GM19035 (cell line): Measurements from ENCODE around the gene ZNF487.
"Not testable (repeated sequence)": the region's sequence is repeated elsewhere in the genome, so short reads cannot be mapped to it uniquely, and the experiment has no call there.

Experiments
- ATAC-seq: cut with Tn5 transposase; IDR thresholded peaks from one replicate; pipeline ENCODE4 v1.9.1; 2021; ENCODE audit not compliant: unreplicated experiment

ZNF487 gene

DNA sequence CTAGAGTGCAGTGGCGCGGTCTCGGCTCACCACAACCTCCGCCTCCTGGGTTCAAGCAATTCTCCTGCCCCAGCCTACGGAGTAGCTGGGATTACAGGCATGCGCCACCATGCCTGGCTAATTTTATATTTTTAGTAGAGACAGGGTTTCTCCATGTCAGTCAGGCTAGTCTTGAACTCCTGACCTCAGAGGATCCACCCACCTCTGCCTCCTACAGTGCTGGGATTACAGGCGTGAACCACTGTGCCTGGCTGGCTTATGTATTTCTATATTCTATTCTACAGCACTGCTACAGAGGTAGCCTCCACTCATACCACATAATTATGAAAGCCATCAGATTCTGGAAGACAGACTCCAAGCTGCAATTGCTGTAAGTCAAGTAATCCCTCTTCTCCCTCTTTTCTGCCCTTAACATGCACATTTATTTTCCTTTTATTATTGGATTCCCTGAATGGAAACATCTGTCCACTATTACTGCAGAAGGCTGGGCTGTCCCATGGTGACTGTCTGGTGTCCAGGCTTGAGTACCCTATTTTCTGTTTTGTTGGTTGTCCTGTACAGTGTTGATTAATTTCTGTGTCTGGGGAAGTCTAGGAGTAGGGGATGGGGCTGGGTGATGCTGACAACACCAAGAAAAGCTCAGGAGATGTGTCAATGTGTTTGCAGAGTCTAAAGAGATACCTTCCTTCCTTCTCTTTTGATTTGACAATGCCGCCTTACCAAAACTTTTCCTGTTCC is 5.8 kb upstream of the ZNF487 start:
- no peak for ATAC-seq

DNA sequence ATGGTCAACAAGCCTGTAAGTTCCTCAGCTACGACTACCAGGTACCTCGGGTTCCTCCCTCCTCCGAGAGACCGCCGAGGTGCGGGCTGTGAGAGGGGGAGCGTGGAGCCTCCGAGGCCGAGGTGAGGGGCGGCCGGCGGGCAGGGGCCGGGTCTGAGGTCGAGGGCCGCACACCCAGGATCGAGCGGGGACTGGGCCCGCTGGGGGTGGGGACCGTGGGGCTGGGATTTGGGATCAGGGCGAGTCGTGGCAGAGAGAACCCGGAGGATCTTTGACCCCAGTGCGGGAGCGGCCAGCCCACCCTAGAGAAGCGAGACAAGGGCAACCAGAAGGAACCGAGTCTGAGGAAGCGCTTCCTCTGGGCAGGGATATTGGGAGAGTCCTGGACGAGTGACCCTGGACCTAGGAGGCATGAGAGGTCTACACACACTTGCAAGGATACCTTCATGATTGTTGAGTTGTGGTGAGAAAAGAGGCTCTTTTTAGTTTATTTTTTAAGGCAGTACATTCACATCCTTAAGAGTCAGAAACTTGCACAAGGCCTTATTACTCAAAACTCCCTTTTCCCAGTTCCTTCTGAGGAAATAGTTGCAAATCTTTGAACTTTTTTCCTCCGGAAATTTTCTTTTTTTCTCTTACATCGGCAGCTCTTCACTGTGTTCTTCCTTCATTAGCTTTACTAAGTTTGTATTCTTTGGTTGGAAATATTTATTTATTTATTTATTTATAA is 395 bp downstream of the ZNF487 start:
- ATAC-seq: peak; percentile 1

DNA sequence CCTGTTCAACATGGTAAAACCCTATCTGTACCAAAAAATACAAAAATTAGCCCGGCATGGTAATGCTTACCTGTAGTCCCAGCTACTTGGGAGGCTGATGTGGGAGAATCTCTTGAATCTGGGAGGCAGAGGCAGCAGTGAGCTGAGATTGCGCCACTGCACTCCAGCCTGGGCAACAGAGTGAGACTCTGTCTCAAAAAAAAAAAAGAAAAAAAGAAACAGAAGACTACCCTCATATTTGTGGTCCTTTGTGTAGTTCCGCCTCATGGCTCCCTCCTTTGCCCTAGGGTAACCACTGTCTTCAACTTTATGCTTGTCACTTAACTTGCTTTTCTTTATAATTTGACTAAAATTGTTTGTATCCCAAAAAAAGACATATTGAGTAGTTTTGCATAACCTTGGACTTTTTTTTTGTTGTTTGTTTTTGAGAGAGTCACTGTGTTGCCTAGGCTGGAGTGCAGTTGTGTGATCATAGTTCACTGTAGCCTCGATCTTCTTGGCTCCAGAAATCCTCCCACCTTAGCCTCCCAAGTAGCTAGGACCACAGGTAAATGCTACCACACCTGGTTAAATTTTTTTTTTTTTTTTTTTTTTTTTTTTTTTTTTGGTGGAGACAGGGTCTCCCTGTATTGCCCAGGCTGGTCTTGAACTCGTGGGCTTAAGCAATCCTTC is 3.7 kb downstream of the ZNF487 start:
- ATAC-seq: no peak

DNA sequence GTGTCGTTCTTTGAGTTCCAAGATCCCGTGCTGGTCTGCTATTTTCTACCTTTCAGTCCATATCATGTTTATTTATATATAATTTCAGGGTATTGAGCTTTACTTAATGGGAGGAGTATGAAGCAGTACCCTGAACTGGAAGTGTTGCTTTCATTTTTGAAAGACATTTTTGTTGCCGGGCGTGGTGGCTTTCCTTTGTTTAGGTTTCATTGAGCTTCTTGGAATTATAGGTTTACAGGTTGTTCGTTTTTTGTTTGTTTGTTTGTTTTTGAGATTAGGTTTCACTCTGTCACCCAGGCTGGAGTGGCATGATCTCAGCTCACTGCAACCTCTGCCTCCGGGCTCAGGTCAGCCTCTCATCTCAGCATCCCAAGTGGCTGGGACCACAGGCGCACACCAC is 7.4 kb downstream of the ZNF487 start:
- ATAC-seq: no peak

GRCh38 chr10:43444897-43445466 is 8.1 kb downstream of the ZNF487 start:
- no peak for ATAC-seq

DNA sequence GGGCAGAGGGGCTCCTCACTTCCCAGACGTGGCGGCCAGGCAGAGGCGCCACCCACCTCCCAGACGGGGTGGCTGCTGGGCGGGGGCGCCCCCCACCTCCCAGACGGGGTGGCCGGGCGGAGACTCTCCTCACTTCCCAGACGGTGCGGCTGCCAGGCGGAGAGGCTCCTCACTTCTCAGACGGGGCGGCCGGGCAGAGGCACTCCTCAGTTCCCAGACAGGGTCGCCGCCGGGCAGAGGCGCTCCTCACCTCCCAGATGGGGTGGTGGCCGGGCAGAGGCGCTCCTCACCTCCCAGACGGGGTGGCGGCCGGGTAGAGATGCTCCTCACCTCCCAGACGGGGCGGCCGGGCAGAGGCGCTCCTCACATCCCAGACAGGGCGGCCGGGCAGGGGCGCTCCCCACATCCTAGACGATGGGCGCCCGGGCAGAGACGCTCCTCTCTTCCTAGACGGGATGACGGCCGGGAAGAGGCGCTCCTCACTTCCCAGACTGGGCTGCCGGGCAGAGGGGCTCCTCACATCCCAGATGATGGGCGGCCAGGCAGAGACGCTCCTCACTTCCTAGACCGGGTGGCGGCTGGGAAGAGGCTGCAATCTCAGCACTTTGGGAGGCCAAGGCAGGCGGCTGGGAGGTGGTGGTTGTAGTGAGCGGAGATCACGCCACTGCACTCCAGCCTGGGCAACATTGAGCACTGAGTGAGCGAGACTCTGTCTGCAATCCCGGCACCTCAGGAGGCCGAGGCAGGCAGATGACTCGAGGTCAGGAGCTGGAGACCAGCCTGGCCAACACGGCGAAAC is 9.5 kb downstream of the ZNF487 start:
- not testable (repeated sequence) for ATAC-seq

GRCh38 chr10:43448742-43449141 is 11.8 kb downstream of the ZNF487 start:
- no peak for ATAC-seq

DNA sequence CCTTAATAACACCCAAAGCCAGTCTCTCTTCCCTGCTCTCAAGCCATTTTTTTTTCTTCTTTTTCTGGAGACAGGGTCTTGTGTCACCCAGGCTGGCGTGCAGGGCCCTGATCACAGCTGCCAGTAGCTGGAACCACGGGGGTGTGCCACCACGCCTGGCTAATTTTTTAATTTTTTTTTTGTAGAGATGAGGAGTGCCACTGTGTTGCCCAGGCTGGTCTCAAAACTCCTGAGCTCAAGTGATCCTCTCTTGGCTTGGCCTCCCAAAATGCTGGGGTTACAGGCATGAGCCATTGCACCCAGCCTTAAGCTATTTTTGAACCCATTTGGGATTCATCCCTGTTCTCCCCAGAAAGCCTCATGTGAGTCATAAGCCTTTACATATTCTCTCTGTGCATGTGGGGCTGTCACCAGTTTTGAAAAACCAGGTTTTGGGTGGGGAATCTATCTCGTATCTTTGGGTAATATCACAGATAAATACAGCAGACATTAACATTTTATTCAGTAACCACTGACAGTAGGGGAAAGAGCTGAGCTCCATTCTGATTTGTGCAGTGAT is 15.5 kb downstream of the ZNF487 start:
- no peak for ATAC-seq

- no peak for ATAC-seq
These were observed 16.4 kb downstream of the ZNF487 start for GRCh38 chr10:43453266-43453831.

GRCh38 chr10:43454025-43454424 is 17.1 kb downstream of the ZNF487 start:
- not testable (repeated sequence) for ATAC-seq

- not testable (repeated sequence) for ATAC-seq
These were observed 19.6 kb downstream of the ZNF487 start for GRCh38 chr10:43456561-43456960.

- ATAC-seq: no peak
These were observed 21.3 kb downstream of the ZNF487 start for GRCh38 chr10:43458227-43458626.

- peak; percentile 75 for ATAC-seq
These were observed 25.0 kb downstream of the ZNF487 start for GRCh38 chr10:43461950-43462349.

GRCh38 chr10:43465086-43465735 is 28.3 kb downstream of the ZNF487 start:
- ATAC-seq: not testable (repeated sequence)

GRCh38 chr10:43465736-43466120 is 28.8 kb downstream of the ZNF487 start:
- ATAC-seq: not testable (repeated sequence)

GRCh38 chr10:43471146-43471545 is 34.2 kb downstream of the ZNF487 start:
- no peak for ATAC-seq

DNA sequence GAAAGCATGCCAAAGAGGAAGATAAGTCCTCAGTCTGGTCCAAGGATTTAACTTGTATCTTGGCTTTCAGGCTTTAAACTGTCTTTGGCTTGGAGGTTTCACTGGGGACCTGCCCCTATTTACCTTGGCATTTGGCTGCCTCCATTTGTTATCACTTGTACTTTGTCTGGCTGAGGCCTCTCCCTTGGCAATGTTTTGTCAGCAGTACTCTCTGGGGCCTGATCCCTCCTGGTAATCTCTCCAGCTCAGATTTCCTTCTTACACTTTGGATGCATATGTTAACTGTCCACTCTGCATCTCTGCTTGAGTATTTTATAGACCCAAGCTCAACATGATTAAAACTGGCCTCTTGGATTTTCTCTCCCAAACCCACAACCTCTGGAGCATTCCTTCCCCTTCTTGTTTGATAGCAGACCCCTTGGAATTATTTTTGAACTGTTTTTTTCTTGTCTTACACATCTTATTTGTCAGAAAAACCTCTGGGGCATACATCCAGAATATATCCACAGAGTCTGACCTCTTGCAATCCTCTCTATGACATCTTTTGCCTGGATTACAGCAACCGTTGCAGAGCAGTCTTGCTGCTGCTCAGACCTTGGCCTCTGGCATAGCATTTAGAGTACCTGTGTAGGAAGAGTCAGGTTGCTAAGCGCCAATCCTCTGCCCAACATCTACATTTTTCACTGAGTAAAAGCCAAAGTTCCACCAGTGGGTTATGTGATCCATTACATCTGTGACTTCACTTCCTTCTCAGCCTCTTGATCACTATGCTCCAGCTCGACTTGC is 35.2 kb downstream of the ZNF487 start:
- ATAC-seq: no peak

GRCh38 chr10:43479275-43479674 is 42.4 kb downstream of the ZNF487 start:
- no peak for ATAC-seq
